GM12878 (cell line): ENCODE results near the gene PLS1.

Source experiments
- HCFC1 ChIP-seq: fragments of 150-350 bp; IDR thresholded peaks from 2 replicates; pipeline ENCODE4 v1.6.1; 2014; ENCODE audit warnings: low read length
- MEF2A ChIP-seq: IDR thresholded peaks from 2 replicates; pipeline ENCODE4 v1.6.1; 2011; ENCODE audit warnings: low read depth, mild to moderate bottlenecking, low read length, moderate library complexity; ENCODE audit not compliant: insufficient read depth
- POLR2AphosphoS2 ChIP-seq: IDR thresholded peaks from 2 replicates; pipeline ENCODE4 v1.6.1; 2011; ENCODE audit warnings: low read depth, mild to moderate bottlenecking, low read length, improper control_type of control experiment, moderate library complexity
- RFX5 ChIP-seq: IDR thresholded peaks from 2 replicates; pipeline ENCODE4 v1.6.1; 2011; ENCODE audit warnings: low read depth, low read length, improper control_type of control experiment
- TF ChIP-seq, protein P1 (sequence below), 3 experiments: IDR thresholded peaks in 2 of 3; conservative IDR thresholded peaks in 1 of 3; 2 replicates each; pipeline ENCODE4 v1.5.1; 2011; ENCODE audit warnings: low read depth in 3 of 3, low read length in 3 of 3, mild to moderate bottlenecking in 3 of 3, control low read depth in 2 of 3, moderate library complexity in 2 of 3, inconsistent platforms in 1 of 3, mixed read lengths in 1 of 3; ENCODE audit not compliant: control insufficient read depth in 2 of 3, insufficient read depth in 1 of 3; ENCODE audit errors: extremely low read depth in 1 of 3

DNA sequence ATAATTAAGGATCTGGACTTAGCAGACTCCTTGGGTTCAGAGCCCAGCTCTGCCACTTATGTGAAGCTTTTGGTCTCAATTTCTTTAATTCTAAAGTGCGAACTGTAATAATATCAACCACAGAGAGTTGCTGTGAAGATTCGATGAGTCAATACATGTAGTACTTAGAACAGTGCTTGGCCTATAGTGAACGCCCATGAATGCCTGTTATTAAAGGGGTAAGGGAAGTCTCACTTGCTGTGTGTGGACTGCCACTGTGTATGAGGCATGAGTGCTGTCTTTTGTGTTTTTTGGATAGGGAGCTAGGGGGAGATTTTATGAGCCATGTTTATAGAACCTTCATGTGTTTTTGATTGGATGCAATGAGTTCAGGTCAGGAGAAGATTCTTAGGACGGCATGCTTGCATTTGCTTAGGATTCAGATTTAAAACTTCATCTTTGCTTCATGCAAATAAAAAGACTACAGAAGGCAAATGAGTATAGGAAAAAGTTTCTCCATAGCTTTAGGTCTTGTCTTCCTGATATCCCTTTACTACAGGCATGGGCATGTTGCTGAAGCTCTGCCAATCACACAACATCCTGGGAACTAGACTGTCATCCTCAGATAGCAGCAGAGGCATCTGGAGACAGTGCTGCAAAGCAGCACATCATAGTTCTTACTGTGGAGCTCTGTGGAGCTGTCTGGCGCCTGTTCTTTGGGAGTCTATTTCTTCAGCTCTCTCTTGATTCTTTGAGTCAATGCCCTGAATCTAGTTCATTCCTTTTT lies 50.0 kb downstream of the PLS1 start:
- TF ChIP-seq RFX5 (no peak), HCFC1 (no peak), MEF2A (no peak), POLR2AphosphoS2 (no peak)
- TF ChIP-seq, protein P1, sequence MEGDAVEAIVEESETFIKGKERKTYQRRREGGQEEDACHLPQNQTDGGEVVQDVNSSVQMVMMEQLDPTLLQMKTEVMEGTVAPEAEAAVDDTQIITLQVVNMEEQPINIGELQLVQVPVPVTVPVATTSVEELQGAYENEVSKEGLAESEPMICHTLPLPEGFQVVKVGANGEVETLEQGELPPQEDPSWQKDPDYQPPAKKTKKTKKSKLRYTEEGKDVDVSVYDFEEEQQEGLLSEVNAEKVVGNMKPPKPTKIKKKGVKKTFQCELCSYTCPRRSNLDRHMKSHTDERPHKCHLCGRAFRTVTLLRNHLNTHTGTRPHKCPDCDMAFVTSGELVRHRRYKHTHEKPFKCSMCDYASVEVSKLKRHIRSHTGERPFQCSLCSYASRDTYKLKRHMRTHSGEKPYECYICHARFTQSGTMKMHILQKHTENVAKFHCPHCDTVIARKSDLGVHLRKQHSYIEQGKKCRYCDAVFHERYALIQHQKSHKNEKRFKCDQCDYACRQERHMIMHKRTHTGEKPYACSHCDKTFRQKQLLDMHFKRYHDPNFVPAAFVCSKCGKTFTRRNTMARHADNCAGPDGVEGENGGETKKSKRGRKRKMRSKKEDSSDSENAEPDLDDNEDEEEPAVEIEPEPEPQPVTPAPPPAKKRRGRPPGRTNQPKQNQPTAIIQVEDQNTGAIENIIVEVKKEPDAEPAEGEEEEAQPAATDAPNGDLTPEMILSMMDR (IDR thresholded peaks at IDR 0.05 in 2 of 3, conservative IDR thresholded peaks at IDR 0.05 in 1 of 3; ENCODE audit: control insufficient read depth in 2 of 3, extremely low read depth in 1 of 3, insufficient read depth in 1 of 3, low read depth in 3 of 3, low read length in 3 of 3): no peak
